Mesendoderm (in vitro differentiated cells): Measurements from ENCODE around the gene FBXL17.

ENCODE experiments used
- DNase-seq: peaks from one replicate; pipeline ENCODE4 v3.0.0; 2013
- H2AK5ac ChIP-seq: 2 replicates; pipeline ENCODE4 v1.6.1; 2013; ENCODE audit warnings: low read length, inconsistent platforms
- H2BK120ac ChIP-seq: 2 replicates; pipeline ENCODE4 v1.6.1; 2013; ENCODE audit warnings: low read depth, mild to moderate bottlenecking, low read length, moderate library complexity, mixed read lengths
- H2BK15ac ChIP-seq: replicated peaks from 2 replicates; pipeline ENCODE4 v1.6.1; 2013; ENCODE audit warnings: low read depth, mild to moderate bottlenecking, moderate library complexity
- H2BK5ac ChIP-seq: 2 replicates; pipeline ENCODE4 v1.6.1; 2013; ENCODE audit warnings: low read length, inconsistent platforms
- H3K18ac ChIP-seq: 2 replicates; pipeline ENCODE4 v1.6.1; 2013; ENCODE audit warnings: mild to moderate bottlenecking, low read length, mixed read lengths
- H3K23ac ChIP-seq: one replicate; pipeline ENCODE4 v1.6.1; 2013; ENCODE audit warnings: low read length
- H3K27ac ChIP-seq: 2 replicates; pipeline ENCODE4 v1.5.1; 2013; ENCODE audit warnings: low read depth, mild to moderate bottlenecking, inconsistent platforms, low read length, moderate library complexity
- H3K27me3 ChIP-seq: 2 replicates; pipeline ENCODE4 v1.6.1; 2013; ENCODE audit warnings: low read length, control low read depth, mild to moderate bottlenecking, inconsistent platforms; ENCODE audit not compliant: insufficient read depth, poor library complexity
- H3K36me3 ChIP-seq: 2 replicates; pipeline ENCODE4 v1.6.1; 2013; ENCODE audit warnings: low read length, inconsistent platforms; ENCODE audit not compliant: control insufficient read depth, insufficient read depth
- H3K4ac ChIP-seq: one replicate; pipeline ENCODE4 v1.6.1; 2013; ENCODE audit warnings: low read depth, mild to moderate bottlenecking, low read length, moderate library complexity
- H3K4me1 ChIP-seq: 2 replicates; pipeline ENCODE4 v1.6.1; 2013; ENCODE audit warnings: low read depth, low read length, inconsistent platforms; ENCODE audit not compliant: control insufficient read depth
- H3K4me2 ChIP-seq: 2 replicates; pipeline ENCODE4 v1.6.1; 2013; ENCODE audit warnings: low read length
- H3K4me3 ChIP-seq: 2 replicates; pipeline ENCODE4 v1.5.1; 2013; ENCODE audit warnings: mild to moderate bottlenecking, low read length
- H3K56ac ChIP-seq: one replicate; pipeline ENCODE4 v1.6.1; 2013; ENCODE audit warnings: low read length
- H3K79me1 ChIP-seq: 2 replicates; pipeline ENCODE4 v1.6.1; 2013; ENCODE audit warnings: low read length, inconsistent platforms
- H3K79me2 ChIP-seq: 2 replicates; pipeline ENCODE4 v1.6.1; 2013; ENCODE audit warnings: mild to moderate bottlenecking, low read length; ENCODE audit not compliant: control insufficient read depth, insufficient read depth
- H3K9ac ChIP-seq: 2 replicates; pipeline ENCODE4 v1.6.1; 2013; ENCODE audit warnings: low read length, inconsistent platforms
- H4K5ac ChIP-seq: one replicate; pipeline ENCODE4 v1.6.1; 2013; ENCODE audit warnings: low read length
- H4K8ac ChIP-seq: one replicate; pipeline ENCODE4 v1.6.1; 2013; ENCODE audit warnings: low read depth, mild to moderate bottlenecking, control low read depth, low read length, moderate library complexity
- WGBS: extraction: QIAGEN DNeasy Blood & Tissue Kit; methylation state at CpG from one replicate; pipeline ENCODE4 v1.1.7; 2013; ENCODE audit warnings: low lambda C conversion rate, missing lambda C conversion rate; ENCODE audit not compliant: insufficient coverage; ENCODE audit errors: extremely low coverage; 5-methylcytosine and 5-hydroxymethylcytosine counted together

FBXL17 gene

DNA sequence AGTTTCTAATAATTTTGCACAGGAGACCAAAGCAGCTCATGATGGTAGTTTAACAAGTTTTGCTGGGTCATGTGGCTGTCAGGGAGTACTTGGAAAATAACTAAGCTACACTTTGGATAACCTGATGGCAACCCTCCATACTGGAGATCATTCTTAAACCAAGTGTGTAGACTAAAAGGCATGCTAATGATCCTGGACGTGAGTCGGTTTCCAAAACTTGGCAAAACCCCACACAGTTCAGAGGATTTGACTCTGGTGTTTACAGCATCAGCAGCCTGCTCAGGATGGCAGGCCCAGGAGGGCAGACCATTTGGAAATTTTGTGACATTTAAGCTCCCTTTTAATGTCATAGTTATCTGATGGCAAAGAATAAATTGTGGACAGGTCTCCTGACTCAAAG, 514.6 kb downstream of the FBXL17 start:
- H2BK15ac ChIP-seq = peak overlapping the region; percentile 60
- no peak overlapping the region for H3K27ac ChIP-seq
- H4K5ac ChIP-seq = no peak overlapping the region
- H4K8ac ChIP-seq = no peak overlapping the region
- peaks cover 2% of the 10 kb centered on the region for H3K4me1 ChIP-seq
- H3K27me3 ChIP-seq = no peaks in the 10 kb centered on the region
- H2AK5ac ChIP-seq = no peak overlapping the region
- H3K4ac ChIP-seq = no peak overlapping the region
- no peak for DNase-seq
- peak overlapping the region; percentile 41 for H3K18ac ChIP-seq
- H3K23ac ChIP-seq = no peak overlapping the region
- no peak overlapping the region for H3K56ac ChIP-seq
- no peak overlapping the region for H2BK5ac ChIP-seq
- no peak overlapping the region for H3K4me2 ChIP-seq
- no peaks in the 10 kb centered on the region for H3K79me2 ChIP-seq
- WGBS = no CpG with 5 or more reads among the region's 2 CpGs
- no peaks in the 10 kb centered on the region for H3K36me3 ChIP-seq
- no peak overlapping the region for H3K4me3 ChIP-seq
- H3K79me1 ChIP-seq = no peaks in the 10 kb centered on the region
- no peak overlapping the region for H3K9ac ChIP-seq
- no peak overlapping the region for H2BK120ac ChIP-seq

DNA sequence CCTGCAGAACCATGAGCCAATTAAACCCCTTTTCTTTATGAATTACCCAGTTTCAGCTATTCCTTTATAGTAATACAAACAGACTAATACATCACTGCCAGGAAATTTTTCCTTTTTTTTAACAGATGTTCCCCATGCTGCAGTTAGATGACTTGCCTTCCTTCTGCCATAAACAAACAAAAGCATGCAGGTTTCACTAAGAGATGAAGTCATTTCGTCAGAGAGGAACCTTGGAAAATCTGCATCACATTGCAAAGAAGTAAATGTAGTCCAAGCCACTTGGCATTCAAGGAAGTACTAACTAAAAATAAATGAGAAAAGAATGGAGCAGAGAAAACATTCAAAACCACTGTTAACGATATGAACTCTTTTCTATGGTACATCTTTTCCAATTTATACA, 517.1 kb downstream of the FBXL17 start:
- Histone ChIP-seq H2AK5ac (no peak overlapping the region), H3K79me1 (no peaks in the 10 kb centered on the region), H3K4ac (no peak overlapping the region), H3K4me2 (no peak overlapping the region), H3K18ac (no peak overlapping the region), H2BK120ac (no peak overlapping the region), H3K36me3 (no peaks in the 10 kb centered on the region), H3K27ac (no peak overlapping the region), H2BK15ac (no peak overlapping the region), H4K8ac (no peak overlapping the region), H3K27me3 (no peaks in the 10 kb centered on the region), H3K9ac (no peak overlapping the region), H3K23ac (no peak overlapping the region), H4K5ac (no peak overlapping the region), H3K79me2 (no peaks in the 10 kb centered on the region), H3K4me1 (peaks cover 2% of the 10 kb centered on the region), H3K4me3 (no peak overlapping the region), H2BK5ac (no peak overlapping the region), H3K56ac (no peak overlapping the region)
- no CpG with 5 or more reads among the region's 2 CpGs for WGBS
- no peak for DNase-seq

DNA sequence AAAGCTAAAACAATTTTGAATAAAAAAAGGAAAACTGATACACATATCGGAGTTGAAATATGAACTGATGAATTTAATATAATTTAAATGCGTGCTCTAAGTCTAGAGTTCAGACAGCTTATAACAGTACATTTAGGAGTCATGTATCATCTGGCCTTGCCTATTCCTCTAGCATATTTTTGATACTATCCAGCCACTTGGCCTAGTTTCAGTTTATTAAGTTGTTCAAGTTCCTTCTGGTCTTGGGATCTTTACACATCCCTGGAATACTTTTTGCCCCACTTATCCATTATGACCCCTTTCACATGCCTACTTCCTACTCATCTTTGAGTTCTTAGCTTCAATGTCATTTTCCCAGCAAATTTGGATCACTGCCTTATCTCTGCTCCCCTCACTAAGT, 518.8 kb downstream of the FBXL17 start:
- Histone ChIP-seq H3K23ac (no peak overlapping the region), H4K5ac (no peak overlapping the region), H3K4ac (no peak overlapping the region), H4K8ac (no peak overlapping the region), H3K79me2 (no peaks in the 10 kb centered on the region), H3K4me1 (no peaks in the 10 kb centered on the region), H2BK120ac (no peak overlapping the region), H3K79me1 (no peaks in the 10 kb centered on the region), H2AK5ac (no peak overlapping the region), H3K27me3 (no peaks in the 10 kb centered on the region), H3K27ac (no peak overlapping the region), H3K4me3 (no peak overlapping the region), H3K56ac (no peak overlapping the region), H3K36me3 (no peaks in the 10 kb centered on the region), H3K4me2 (no peak overlapping the region), H3K9ac (no peak overlapping the region), H2BK5ac (no peak overlapping the region), H3K18ac (no peak overlapping the region), H2BK15ac (no peak overlapping the region)
- WGBS = no CpG with 5 or more reads among the region's 2 CpGs
- no peak for DNase-seq

DNA sequence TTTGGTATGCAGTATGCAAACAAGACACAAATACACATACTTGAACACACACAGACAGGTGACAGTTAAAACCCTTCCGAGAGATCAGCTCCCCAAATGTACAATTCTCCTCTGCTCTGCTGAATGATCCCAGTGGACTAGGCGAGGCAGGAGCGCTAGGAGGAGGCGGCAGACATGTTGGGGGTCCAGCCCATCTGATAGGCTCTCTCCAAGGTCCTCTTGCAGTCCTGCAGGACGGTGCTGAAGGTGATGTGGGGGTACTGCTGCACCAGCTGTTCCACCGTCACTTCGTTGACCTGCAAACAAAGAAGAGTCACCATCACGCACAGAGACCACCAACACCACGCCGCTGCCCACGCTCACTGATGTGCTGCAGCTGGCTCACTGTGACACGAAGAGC, 520.3 kb downstream of the FBXL17 start:
- Histone ChIP-seq H3K4me2 (no peak overlapping the region), H3K79me1 (no peaks in the 10 kb centered on the region), H3K56ac (no peak overlapping the region), H2BK120ac (no peak overlapping the region), H2BK15ac (no peak overlapping the region), H3K4me3 (no peak overlapping the region), H2BK5ac (no peak overlapping the region), H3K9ac (no peak overlapping the region), H3K4me1 (no peaks in the 10 kb centered on the region), H4K5ac (no peak overlapping the region), H3K4ac (no peak overlapping the region), H3K18ac (no peak overlapping the region), H3K79me2 (no peaks in the 10 kb centered on the region), H3K36me3 (no peaks in the 10 kb centered on the region), H3K27me3 (no peaks in the 10 kb centered on the region), H3K27ac (no peak overlapping the region), H3K23ac (no peak overlapping the region), H2AK5ac (no peak overlapping the region), H4K8ac (no peak overlapping the region)
- DNase-seq = no peak
- no CpG with 5 or more reads among the region's 12 CpGs for WGBS

DNA sequence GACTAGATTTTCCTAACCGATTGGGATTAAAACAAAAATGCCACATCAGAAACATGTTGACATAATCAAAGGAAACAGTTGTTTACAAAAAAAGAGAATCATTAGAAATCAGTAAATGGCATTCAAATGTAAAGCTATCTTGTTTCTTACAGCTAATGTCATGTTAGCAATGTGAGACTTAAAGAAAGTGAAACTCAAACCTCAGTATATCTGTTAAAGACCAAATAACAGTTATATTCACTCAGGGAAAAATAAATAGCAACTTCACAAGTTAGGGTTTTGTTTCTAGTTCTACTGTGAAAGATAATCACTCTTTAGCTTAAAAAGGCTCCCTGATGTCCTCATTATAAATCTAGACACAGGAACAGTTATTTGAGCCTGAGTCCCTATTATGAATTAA, 521.9 kb downstream of the FBXL17 start:
- H4K5ac ChIP-seq = no peak overlapping the region
- no peak overlapping the region for H2AK5ac ChIP-seq
- no peak overlapping the region for H3K18ac ChIP-seq
- H2BK15ac ChIP-seq = no peak overlapping the region
- H3K9ac ChIP-seq = no peak overlapping the region
- no peak overlapping the region for H2BK5ac ChIP-seq
- no peak overlapping the region for H2BK120ac ChIP-seq
- no peak overlapping the region for H3K23ac ChIP-seq
- H3K4me2 ChIP-seq = no peak overlapping the region
- no peaks in the 10 kb centered on the region for H3K4me1 ChIP-seq
- no CpG with 5 or more reads among the region's 1 CpG for WGBS
- no peaks in the 10 kb centered on the region for H3K36me3 ChIP-seq
- no peak overlapping the region for H4K8ac ChIP-seq
- no peaks in the 10 kb centered on the region for H3K27me3 ChIP-seq
- no peak overlapping the region for H3K27ac ChIP-seq
- no peaks in the 10 kb centered on the region for H3K79me2 ChIP-seq
- no peak overlapping the region for H3K4me3 ChIP-seq
- H3K4ac ChIP-seq = no peak overlapping the region
- no peaks in the 10 kb centered on the region for H3K79me1 ChIP-seq
- H3K56ac ChIP-seq = no peak overlapping the region
- DNase-seq = no peak

DNA sequence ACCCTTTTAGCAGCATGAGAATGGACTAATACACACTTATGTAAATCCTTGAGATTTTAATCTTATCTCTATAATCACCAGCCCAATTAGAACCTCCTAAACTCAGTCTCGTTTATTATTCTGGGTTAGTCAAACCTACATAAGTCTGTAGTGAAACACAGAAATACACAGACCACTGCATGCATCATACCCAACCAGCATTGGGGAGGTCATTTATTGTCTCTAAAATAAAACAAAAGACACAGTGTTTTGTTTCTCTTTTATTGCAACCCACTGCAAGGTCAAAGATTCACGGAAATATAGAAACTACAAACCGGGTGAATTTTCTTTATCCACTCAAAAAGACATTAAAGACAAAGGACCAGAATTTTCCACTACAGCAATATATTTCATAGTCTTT, 523.1 kb downstream of the FBXL17 start:
- Histone ChIP-seq H2BK15ac (no peak overlapping the region), H3K79me1 (no peaks in the 10 kb centered on the region), H2BK120ac (no peak overlapping the region), H3K27ac (no peak overlapping the region), H3K4me3 (no peak overlapping the region), H4K5ac (no peak overlapping the region), H4K8ac (no peak overlapping the region), H2AK5ac (no peak overlapping the region), H3K79me2 (no peaks in the 10 kb centered on the region), H3K18ac (no peak overlapping the region), H3K36me3 (no peaks in the 10 kb centered on the region), H3K56ac (no peak overlapping the region), H3K4me1 (no peaks in the 10 kb centered on the region), H3K9ac (no peak overlapping the region), H2BK5ac (no peak overlapping the region), H3K23ac (no peak overlapping the region), H3K4me2 (no peak overlapping the region), H3K4ac (no peak overlapping the region), H3K27me3 (no peaks in the 10 kb centered on the region)
- DNase-seq = no peak
- WGBS = no CpG with 5 or more reads among the region's 3 CpGs
